NT2/D1 (cell line): ENCODE measurements around the gene B4GALNT1.
A peak's percentile ranks its signal among the peaks of the same experiment; 100 is the strongest.

Experiments used
- DNase-seq: peaks from one replicate; pipeline ENCODE4 v3.0.0-alpha.2; 2011; ENCODE audit warnings: low read depth, low spot score
- H3K27me3 ChIP-seq: 2 replicates; pipeline ENCODE4 v1.6.0; 2011; ENCODE audit warnings: mild to moderate bottlenecking; ENCODE audit not compliant: insufficient read length, insufficient read depth
- H3K36me3 ChIP-seq: 2 replicates; pipeline ENCODE4 v1.6.1; 2011; ENCODE audit warnings: mild to moderate bottlenecking, low read length, mixed read lengths; ENCODE audit not compliant: insufficient read depth, insufficient read length
- H3K4me1 ChIP-seq: 2 replicates; pipeline ENCODE4 v1.5.1; 2011; ENCODE audit not compliant: insufficient read depth, insufficient read length
- H3K4me3 ChIP-seq: 2 replicates; pipeline ENCODE4 v1.5.1; 2011; ENCODE audit warnings: low read depth; ENCODE audit not compliant: insufficient read length
- H3K9ac ChIP-seq: 2 replicates; pipeline ENCODE4 v1.6.0; 2011; ENCODE audit warnings: low read depth; ENCODE audit not compliant: insufficient read length
- H3K9me3 ChIP-seq: 2 replicates; pipeline ENCODE4 v1.5.1; 2011; ENCODE audit warnings: mild to moderate bottlenecking, low read length; ENCODE audit not compliant: insufficient read depth
- SUZ12 ChIP-seq: IDR thresholded peaks from 2 replicates; pipeline ENCODE4 v1.6.1; 2011; ENCODE audit not compliant: insufficient read length, insufficient read depth; ENCODE audit errors: extremely low read depth
- YY1 ChIP-seq: IDR thresholded peaks from 2 replicates; pipeline ENCODE4 v1.6.1; 2011; ENCODE audit not compliant: insufficient read length, insufficient read depth
- ZNF274 ChIP-seq: IDR thresholded peaks from 2 replicates; pipeline ENCODE4 v1.6.1; 2011; ENCODE audit warnings: mild to moderate bottlenecking, low read depth, low read length

The B4GALNT1 gene

GRCh38 chr12:57612711-57613426 is 20.1 kb downstream of the B4GALNT1 start:
- peaks cover 19% of the 10 kb centered on the region for H3K4me1 ChIP-seq
- peaks cover 55% of the 10 kb centered on the region for H3K36me3 ChIP-seq
- H3K9me3 ChIP-seq, result no peaks in the 10 kb centered on the region
- H3K4me3 ChIP-seq, result no peak overlapping the region
- H3K27me3 ChIP-seq, result no peaks in the 10 kb centered on the region
- TF ChIP-seq YY1 (no peak), ZNF274 (no peak), SUZ12 (no peak)
- no peak for DNase-seq
- H3K9ac ChIP-seq, result no peak overlapping the region

- H3K4me3 ChIP-seq, result peak overlapping the region; percentile 60
- DNase-seq, result no peak
- TF ChIP-seq YY1, result no peak
- no peak for TF ChIP-seq ZNF274
- no peak for TF ChIP-seq SUZ12
- no peaks in the 10 kb centered on the region for H3K9me3 ChIP-seq
- no peaks in the 10 kb centered on the region for H3K27me3 ChIP-seq
- peaks cover 60% of the 10 kb centered on the region for H3K36me3 ChIP-seq
- H3K9ac ChIP-seq, result peak overlapping the region; percentile 76
- peaks cover 19% of the 10 kb centered on the region for H3K4me1 ChIP-seq
These were observed 20.9 kb downstream of the B4GALNT1 start for GRCh38 chr12:57611827-57612710.

GRCh38 chr12:57611108-57611826 is 21.7 kb downstream of the B4GALNT1 start, which contains the start of gene ARHGEF25:
Gene ARHGEF25, plus strand, starts transcription at chr12:57611435. Its CDS starts 460 bp downstream, at chr12:57611895.
- TF ChIP-seq SUZ12 (no peak), YY1 (no peak), ZNF274 (no peak)
- H3K27me3 ChIP-seq, result no peaks in the 10 kb centered on the region
- H3K4me3 ChIP-seq, result peak within 1 kb of the TSS; percentile 60
- DNase-seq, result no peak
- peaks cover 19% of the 10 kb centered on the region for H3K4me1 ChIP-seq
- H3K36me3 ChIP-seq, result peaks cover 60% of the 10 kb centered on the region
- H3K9me3 ChIP-seq, result no peaks in the 10 kb centered on the region
- H3K9ac ChIP-seq, result peak within 1 kb of the TSS; percentile 81

GRCh38 chr12:57610554-57611107 is 22.4 kb downstream of the B4GALNT1 start:
- H3K4me1 ChIP-seq, result peaks cover 19% of the 10 kb centered on the region
- TF ChIP-seq ZNF274 (no peak), YY1 (no peak), SUZ12 (no peak)
- peak overlapping the region; percentile 55 for H3K4me3 ChIP-seq
- H3K9ac ChIP-seq, result peak overlapping the region; percentile 81
- DNase-seq, result no peak
- peaks cover 55% of the 10 kb centered on the region for H3K36me3 ChIP-seq
- H3K27me3 ChIP-seq, result no peaks in the 10 kb centered on the region
- no peaks in the 10 kb centered on the region for H3K9me3 ChIP-seq

- Histone ChIP-seq H3K9me3 (no peaks in the 10 kb centered on the region), H3K4me3 (peak overlapping the region; percentile 55), H3K4me1 (peaks cover 19% of the 10 kb centered on the region), H3K27me3 (no peaks in the 10 kb centered on the region), H3K36me3 (peaks cover 49% of the 10 kb centered on the region), H3K9ac (peak overlapping the region; percentile 81)
- no peak for DNase-seq
- TF ChIP-seq YY1, result no peak
- no peak for TF ChIP-seq SUZ12
- no peak for TF ChIP-seq ZNF274
These were observed 23.0 kb downstream of the B4GALNT1 start for GRCh38 chr12:57609781-57610553.

- no peak overlapping the region for H3K4me3 ChIP-seq
- DNase-seq, result no peak
These were observed 23.8 kb downstream of the B4GALNT1 start for GRCh38 chr12:57609101-57609780.

More at GRCh38 chr12:57609101-57609780, 23.8 kb downstream of the B4GALNT1 start:
- TF ChIP-seq YY1, result no peak
- no peak for TF ChIP-seq ZNF274
- no peak for TF ChIP-seq SUZ12
- no peaks in the 10 kb centered on the region for H3K9me3 ChIP-seq
- peaks cover 15% of the 10 kb centered on the region for H3K4me1 ChIP-seq
- no peaks in the 10 kb centered on the region for H3K27me3 ChIP-seq
- H3K9ac ChIP-seq, result no peak overlapping the region
- peaks cover 41% of the 10 kb centered on the region for H3K36me3 ChIP-seq
